ENCODE data around the gene GET4. TPM values are rescaled to one million over a fixed set of nuclear protein-coding genes. Genes with fewer than 3 reads are reported as not detected.

GET4 gene
- total RNA-seq, 6 experiments from 2014 or later: 21.3 to 26.3 (median 25.5) TPM

DNA sequence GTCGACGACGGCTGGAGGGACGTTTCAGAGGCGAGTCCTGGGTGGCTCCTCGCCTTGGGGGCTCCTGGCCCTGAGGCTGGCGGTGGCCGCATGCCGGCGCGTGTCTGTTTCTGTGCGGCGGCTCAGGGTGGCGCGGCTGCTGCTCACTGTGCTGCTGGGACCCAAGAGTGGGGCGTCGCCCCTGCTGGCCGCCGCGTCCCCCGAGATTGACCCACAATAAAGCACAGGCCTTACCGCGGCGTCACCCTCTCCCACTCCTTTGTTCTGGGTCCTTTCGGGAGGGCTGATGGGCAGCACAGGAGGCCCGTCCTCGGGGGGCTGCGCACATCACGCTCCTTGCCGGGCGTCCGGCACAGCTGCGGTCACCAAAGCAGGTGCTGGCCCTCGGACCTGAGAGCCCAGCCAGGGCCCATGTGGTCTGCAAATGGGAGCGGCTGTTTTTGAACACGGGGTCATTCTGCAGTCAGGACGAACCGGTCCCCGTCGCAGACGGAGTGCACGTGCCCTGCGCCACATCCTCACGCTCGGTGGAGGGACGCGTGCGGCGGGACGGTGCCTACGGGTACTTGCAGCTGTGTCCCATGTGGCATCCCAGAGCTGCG lies 19.2 kb downstream of the GET4 start:
- Mint-ChIP-seq H3K4me3 (no peak overlapping the region), H3K4me1 (ENCODE audit: low read depth) (no peaks in the 10 kb centered on the region), H3K27me3 (ENCODE audit: insufficient read depth) (peaks cover 4% of the 10 kb centered on the region; the same call in 1 of the 2 replicates), H3K36me3 (ENCODE audit: low read depth) (peaks cover 27% of the 10 kb centered on the region), H3K27ac (no peak overlapping the region), H3K9me3 (no peaks in the 10 kb centered on the region)
- DNase-seq: no peak
- TF ChIP-seq, protein P1, sequence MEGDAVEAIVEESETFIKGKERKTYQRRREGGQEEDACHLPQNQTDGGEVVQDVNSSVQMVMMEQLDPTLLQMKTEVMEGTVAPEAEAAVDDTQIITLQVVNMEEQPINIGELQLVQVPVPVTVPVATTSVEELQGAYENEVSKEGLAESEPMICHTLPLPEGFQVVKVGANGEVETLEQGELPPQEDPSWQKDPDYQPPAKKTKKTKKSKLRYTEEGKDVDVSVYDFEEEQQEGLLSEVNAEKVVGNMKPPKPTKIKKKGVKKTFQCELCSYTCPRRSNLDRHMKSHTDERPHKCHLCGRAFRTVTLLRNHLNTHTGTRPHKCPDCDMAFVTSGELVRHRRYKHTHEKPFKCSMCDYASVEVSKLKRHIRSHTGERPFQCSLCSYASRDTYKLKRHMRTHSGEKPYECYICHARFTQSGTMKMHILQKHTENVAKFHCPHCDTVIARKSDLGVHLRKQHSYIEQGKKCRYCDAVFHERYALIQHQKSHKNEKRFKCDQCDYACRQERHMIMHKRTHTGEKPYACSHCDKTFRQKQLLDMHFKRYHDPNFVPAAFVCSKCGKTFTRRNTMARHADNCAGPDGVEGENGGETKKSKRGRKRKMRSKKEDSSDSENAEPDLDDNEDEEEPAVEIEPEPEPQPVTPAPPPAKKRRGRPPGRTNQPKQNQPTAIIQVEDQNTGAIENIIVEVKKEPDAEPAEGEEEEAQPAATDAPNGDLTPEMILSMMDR (IDR thresholded peaks at IDR 0.05): no peak

DNA sequence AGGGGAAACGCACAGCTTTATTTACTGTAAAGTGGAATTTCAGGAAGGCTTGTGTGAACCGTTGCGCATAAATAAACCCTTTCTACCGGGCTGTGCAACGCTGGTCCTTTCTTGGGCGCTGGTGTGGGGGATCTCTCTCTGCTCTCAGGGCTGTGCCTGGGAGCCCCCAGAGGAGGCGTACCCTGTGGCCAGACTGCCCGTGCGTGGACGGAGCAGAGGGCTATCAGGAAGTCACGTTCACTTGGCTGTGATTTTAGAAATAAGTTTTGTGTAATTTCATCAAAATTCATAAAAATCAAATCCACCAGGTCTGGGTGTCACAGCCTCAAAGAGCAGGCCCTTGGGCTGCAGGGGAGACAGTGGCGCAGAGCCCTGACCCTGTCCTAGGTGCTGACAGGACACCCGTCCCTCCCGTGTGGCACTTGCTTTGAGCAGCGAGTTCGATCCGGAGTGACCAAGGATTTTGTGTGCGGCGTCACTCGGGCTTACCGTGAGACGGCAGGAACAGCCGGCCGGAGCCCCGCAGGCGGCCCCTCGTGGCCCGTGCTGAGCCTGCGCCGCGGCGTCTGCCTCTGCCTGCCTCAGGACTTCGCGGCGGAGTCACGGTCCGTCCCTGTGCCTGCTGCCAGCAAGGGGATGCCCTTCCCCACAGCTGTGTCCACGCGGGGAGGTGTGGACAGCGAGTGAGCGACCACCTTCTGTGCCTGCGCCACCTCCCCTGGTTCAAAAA lies 20.2 kb downstream of the GET4 start:
- Mint-ChIP-seq H3K4me3 (no peak overlapping the region), H3K27ac (no peak overlapping the region)

DNA sequence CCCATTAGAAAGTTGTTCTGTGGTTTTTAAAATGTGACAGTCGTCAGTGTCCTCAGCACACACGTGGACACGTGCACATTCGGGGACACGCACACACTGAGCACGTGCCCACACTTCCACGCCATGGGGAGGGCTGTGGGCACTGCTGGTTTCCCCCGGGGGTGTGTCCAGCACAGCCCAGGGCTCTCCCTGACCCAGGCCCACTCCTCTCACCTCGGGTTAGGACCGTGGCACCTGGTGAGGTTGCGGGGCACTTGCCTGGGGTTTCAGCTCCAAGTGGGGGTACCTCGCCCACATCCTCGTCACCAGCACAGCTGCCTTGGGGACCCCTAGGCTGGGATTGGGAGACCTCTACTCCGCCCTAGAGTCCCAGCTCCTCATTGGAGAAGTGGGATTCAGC lies 20.7 kb downstream of the GET4 start:
- Mint-ChIP-seq H3K27me3 (ENCODE audit: insufficient read depth) (peaks cover 4% of the 10 kb centered on the region; the same call in 1 of the 2 replicates), H3K27ac (no peak overlapping the region), H3K9me3 (no peaks in the 10 kb centered on the region), H3K4me1 (ENCODE audit: low read depth) (no peaks in the 10 kb centered on the region), H3K4me3 (no peak overlapping the region), H3K36me3 (ENCODE audit: low read depth) (peaks cover 27% of the 10 kb centered on the region)
- no peak for DNase-seq
- TF ChIP-seq, protein P1 (IDR thresholded peaks at IDR 0.05): no peak

More for the DNA sequence above, 20.2 kb downstream of the GET4 start:
- peaks cover 4% of the 10 kb centered on the region; the same call in 1 of the 2 replicates for H3K27me3 Mint-ChIP-seq (ENCODE audit: insufficient read depth)
- TF ChIP-seq, protein P1 (IDR thresholded peaks at IDR 0.05): no peak
- DNase-seq: no peak
- no peaks in the 10 kb centered on the region for H3K9me3 Mint-ChIP-seq
- no peaks in the 10 kb centered on the region for H3K4me1 Mint-ChIP-seq (ENCODE audit: low read depth)
- peaks cover 27% of the 10 kb centered on the region for H3K36me3 Mint-ChIP-seq (ENCODE audit: low read depth)

DNA sequence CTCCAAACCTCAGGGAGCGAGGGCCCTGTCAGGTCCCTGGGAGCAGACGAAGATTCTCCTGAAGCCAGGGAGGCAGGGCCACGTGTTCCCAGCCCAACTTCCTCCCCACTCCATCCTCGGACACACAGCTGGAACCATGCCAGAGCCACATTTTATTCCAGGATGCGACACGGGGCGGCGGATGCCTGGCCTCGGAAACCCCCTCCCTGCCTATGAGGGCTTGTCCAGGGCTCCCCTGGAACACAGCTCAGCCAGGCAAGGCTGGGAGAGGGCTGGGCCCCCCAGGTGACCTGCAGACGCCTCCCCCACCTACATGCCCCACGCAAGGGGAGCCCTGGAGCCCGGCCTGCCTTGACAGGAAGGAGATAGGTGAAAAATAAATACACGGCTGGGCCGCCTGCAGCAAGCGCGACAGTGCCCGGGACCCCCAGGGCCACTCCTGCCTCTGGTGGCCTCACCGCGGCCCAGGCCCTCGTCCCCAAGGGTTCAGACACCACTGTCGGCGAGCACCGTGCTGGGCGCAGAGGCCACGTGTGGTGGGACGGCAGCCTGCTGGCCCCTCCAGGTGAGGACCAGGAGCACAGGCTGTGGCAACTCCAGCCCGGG lies 21.5 kb downstream of the GET4 start:
- TF ChIP-seq, protein P1 (IDR thresholded peaks at IDR 0.05): no peak
- Mint-ChIP-seq H3K4me1 (ENCODE audit: low read depth) (no peaks in the 10 kb centered on the region), H3K36me3 (ENCODE audit: low read depth) (peaks cover 19% of the 10 kb centered on the region), H3K27ac (no peak overlapping the region), H3K27me3 (ENCODE audit: insufficient read depth) (peaks cover 4% of the 10 kb centered on the region; the same call in 1 of the 2 replicates), H3K9me3 (no peaks in the 10 kb centered on the region), H3K4me3 (no peak overlapping the region)
- no peak for DNase-seq

DNA sequence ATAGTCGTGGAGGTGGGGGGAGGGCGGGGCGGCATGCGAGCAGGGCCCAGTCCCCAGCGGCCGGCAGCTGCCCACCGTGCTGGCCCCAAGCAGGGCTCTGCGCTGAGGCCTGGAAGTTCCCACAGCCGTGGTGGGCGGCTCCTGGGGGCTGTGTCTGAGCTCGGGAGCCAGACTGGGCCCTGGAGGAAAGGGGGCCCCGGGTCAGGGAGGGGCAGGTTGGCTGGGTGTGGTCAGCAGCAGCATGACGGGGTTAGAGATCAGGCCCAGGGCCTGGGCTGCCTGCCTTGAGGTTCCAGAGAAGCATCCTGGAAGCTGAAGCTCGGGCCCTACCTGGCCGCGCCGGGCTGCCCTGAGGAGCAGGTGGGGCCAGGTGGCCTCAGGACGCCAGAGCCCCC lies 22.1 kb downstream of the GET4 start:
- peaks cover 4% of the 10 kb centered on the region; the same call in 1 of the 2 replicates for H3K27me3 Mint-ChIP-seq (ENCODE audit: insufficient read depth)
- H3K9me3 Mint-ChIP-seq: no peaks in the 10 kb centered on the region
- TF ChIP-seq, protein P1 (IDR thresholded peaks at IDR 0.05): no peak
- H3K27ac Mint-ChIP-seq: no peak overlapping the region
- no peaks in the 10 kb centered on the region for H3K4me1 Mint-ChIP-seq (ENCODE audit: low read depth)
- no peak for DNase-seq
- H3K36me3 Mint-ChIP-seq (ENCODE audit: low read depth): peaks cover 14% of the 10 kb centered on the region
- H3K4me3 Mint-ChIP-seq: no peak overlapping the region

Measured in HFFc6 (cell line).